COLO668 (cell line): ENCODE measurements around the gene SRCAP.

Experiments used
- DNase-seq: peaks from one replicate; lab custom pipeline; 2025; ENCODE audit not compliant: unreplicated experiment; lab: John Stamatoyannopoulos, UW

The SRCAP gene

GRCh38 chr16:30728899-30729672 lies 30.1 kb downstream of the SRCAP start:
- no peak for DNase-seq

GRCh38 chr16:30731411-30731810 lies 32.4 kb downstream of the SRCAP start:
- no peak for DNase-seq

GRCh38 chr16:30736995-30737793 lies 38.2 kb downstream of the SRCAP start:
- DNase-seq = no peak

- DNase-seq = no peak
Observed at GRCh38 chr16:30737794-30738648, 39.0 kb downstream of the SRCAP start.

- DNase-seq = no peak
Observed at GRCh38 chr16:30738984-30739951, 40.3 kb downstream of the SRCAP start.

- peak; percentile 58 for DNase-seq
Observed at GRCh38 chr16:30740364-30741251, 41.6 kb downstream of the SRCAP start.

GRCh38 chr16:30741461-30741914 lies 42.5 kb downstream of the SRCAP start:
- no peak for DNase-seq

GRCh38 chr16:30743716-30744115 lies 44.7 kb downstream of the SRCAP start:
- no peak for DNase-seq

- no peak for DNase-seq
Observed at GRCh38 chr16:30744183-30744582, 45.2 kb downstream of the SRCAP start.

- no peak for DNase-seq
Observed at GRCh38 chr16:30745082-30745481, 46.1 kb downstream of the SRCAP start.

GRCh38 chr16:30746638-30747175 lies 47.7 kb downstream of the SRCAP start:
- DNase-seq = no peak

GRCh38 chr16:30747331-30747730 lies 48.4 kb downstream of the SRCAP start:
- no peak for DNase-seq

GRCh38 chr16:30747799-30748633 lies 49.0 kb downstream of the SRCAP start, which contains the start of gene PHKG2:
TSS of gene PHKG2 (plus strand) at chr16:30748425. CDS start at chr16:30748821, 396 bp downstream.
- peak; percentile 99 for DNase-seq

GRCh38 chr16:30748634-30749445 lies 49.9 kb downstream of the SRCAP start:
- peak; percentile 35 for DNase-seq

GRCh38 chr16:30750201-30750600 lies 51.2 kb downstream of the SRCAP start:
- no peak for DNase-seq

- DNase-seq = no peak
Observed at GRCh38 chr16:30750876-30751465, 52.0 kb downstream of the SRCAP start.

GRCh38 chr16:30753596-30753995 lies 54.6 kb downstream of the SRCAP start:
- no peak for DNase-seq
